Measurements from ENCODE around the gene RAP2A.

Gene RAP2A

DNA sequence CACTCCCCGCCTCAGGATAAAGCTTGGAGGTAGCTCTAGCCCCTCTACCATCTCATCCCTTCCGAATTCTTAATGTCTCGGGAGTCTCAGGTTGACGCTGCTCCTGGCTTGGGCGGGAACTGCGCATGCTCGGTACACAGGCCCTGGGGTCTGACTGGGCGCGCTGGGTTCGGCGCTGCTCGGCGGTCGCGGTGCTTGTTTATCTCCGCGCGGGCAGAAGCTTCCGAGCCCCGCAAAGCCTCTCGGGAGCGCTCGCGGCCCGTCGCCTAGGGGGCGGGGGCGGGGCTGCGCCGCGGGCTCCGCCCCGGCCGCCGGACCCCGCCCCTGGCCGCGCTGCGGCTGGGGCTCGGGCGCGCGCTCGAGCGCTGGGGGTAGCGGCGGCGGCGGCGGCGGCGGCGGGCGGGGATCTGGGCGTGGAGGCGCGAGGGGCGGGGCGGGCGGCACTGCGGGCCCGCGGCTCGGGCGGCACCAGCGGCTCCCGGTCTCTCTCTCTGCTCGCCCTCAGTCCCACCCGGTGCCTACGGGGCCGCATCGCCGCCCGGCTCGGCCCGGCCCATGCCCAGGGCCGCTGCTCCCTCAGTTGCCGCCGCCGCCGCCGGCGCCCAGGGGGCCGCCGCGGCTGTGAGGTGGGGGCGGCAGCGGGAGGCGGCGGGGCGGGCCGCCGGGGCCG is at the start of gene RAP2A:
Gene RAP2A, plus strand, starts transcription at position 443 of the 670 bp plus-strand sequence. CDS start 302 bp downstream, outside the sequence.
- peak; percentile 84 for DNase-seq

DNA sequence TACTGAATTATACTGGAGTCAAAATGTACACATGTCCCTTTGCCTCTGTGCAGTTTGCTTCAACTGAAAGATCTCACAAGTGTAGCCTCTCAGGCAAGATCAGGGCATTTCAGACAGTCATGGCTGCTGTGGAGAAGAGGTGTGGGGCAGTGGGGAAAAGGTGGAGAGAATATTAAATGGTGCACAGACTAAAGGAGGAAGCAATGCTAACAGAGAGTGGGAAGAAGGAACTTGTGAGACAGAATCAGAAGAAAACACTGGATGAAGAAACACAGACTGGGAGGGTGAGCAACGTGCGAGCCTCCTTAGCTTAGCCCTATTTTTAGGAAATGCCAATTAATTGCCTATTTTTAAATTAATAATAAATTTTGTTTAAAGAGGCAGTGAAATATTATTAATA is 49.6 kb upstream of the RAP2A start:
- no peak for DNase-seq

DNA sequence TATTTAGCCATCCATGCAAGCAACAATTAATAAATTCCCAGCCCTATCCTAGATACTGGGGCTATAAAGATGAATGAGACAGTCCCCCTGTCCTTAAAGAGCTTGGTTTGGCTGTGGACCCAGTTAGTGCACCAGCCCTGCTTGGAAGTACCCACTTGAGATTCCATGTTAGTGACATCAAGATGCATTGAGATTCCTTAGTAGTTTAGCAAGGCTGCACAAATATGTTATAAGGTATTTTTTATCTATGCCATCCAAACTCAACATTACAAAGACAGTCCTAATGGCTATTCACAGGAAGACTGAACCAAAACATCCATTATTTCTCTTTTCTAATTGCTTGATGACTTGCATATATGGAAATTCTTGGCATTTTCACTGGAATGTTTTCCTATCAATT is 48.8 kb upstream of the RAP2A start:
- DNase-seq, result no peak

DNA sequence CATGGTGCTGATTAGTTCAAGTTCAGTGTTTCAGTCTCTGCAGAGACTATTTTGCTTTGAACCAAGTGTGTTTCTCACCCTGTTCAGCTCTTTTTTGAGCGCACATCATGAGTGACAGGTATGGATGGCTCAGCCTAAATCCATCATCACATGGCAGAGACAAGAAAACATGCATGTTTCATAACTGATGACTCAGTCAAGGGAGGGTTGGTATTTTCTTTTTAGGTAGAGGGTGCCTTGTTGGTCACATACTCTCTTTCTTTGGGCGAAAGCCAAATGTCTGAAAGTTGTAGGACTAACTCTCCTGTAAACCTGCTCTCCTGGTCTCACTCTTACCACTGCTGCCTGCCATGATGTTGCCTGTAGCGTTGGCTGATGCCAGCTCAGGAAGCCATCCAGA is 48.1 kb upstream of the RAP2A start:
- DNase-seq, result no peak

DNA sequence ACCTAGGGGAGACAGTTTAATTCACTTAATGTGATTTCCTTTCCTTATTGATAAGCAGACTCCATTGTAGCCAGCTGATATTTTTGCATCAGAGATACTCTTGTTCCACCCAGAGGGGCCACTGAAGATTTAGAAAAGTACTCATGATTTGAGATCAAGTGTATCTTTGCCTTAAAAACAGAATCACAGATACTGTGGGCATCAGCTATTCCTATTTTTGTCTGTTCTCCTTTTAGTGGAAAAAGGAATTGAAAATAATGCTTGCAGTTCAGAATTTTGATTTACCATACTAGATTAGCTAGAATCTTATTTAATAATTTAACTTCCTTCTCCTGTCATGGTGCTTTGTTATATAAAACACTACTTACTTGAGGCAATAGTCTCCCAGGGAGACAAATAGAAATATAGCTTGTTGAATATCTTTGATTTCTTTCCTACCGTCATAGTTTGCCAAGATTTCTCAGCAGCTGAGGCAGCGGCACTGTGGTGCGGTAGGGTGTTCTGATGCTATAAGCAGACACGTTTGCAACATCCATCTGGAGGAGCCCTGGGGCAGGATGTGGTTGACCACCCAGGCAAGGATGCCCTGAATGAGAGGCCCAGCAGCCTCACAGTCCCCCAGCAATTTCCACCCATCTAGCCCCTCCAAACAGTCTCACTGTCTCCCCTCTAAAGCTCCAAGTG is 47.0 kb upstream of the RAP2A start:
- DNase-seq, result no peak

DNA sequence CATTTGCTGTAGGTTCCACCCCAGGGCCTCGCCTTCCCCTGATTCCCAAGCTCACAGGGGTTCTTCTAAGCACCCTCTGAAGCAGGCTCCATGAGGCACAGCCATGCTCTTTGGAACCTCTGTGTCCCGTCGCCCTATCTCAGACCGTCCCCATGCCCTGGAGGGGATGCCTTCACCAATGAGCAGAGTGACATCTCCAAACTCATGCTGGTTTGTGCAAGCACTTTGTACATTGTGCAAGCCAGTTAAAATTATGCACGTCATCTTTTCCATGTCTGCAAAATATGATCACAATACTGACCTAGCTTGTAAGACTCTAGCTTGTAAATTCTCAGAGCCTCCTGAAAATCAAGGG is 46.5 kb upstream of the RAP2A start:
- DNase-seq, result no peak

DNA sequence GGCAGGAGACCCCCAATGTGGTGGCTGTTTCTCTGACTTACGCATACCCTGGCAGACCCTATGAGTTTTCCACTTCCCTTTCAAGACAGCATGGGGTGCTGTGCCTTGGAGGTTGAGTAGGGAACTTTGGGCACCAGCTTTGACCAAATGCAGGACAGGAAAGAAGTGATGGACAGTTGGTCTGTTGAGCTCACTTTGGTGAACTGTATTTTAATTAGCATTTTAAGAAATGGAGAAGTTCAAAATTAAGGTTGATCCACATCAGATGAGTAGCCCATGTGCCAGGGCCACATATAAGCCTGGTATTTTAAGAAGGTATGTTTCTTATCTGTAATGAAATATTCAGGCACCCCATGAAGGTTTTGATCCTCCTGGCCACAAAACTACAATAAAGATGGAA is 46.1 kb upstream of the RAP2A start:
- DNase-seq, result no peak

DNA sequence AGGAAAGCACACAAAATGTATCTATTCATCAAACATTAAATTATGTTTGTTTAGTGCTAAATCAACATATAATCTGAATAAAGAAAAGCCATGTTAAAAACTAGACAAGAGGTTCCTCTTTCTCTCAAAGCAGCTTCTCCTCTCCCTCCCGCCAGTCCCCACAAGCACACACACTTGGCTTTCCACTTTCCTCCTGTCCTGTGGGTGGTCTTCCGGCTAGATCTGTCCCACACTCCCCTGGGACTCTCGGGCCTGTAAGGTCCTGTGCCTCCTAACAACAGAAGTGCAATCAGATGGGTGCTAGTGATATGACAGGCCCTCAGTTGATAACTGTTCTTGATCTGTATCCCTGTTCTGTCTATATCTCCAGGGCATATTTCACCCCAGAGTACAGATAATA is 45.6 kb upstream of the RAP2A start:
- no peak for DNase-seq

DNA sequence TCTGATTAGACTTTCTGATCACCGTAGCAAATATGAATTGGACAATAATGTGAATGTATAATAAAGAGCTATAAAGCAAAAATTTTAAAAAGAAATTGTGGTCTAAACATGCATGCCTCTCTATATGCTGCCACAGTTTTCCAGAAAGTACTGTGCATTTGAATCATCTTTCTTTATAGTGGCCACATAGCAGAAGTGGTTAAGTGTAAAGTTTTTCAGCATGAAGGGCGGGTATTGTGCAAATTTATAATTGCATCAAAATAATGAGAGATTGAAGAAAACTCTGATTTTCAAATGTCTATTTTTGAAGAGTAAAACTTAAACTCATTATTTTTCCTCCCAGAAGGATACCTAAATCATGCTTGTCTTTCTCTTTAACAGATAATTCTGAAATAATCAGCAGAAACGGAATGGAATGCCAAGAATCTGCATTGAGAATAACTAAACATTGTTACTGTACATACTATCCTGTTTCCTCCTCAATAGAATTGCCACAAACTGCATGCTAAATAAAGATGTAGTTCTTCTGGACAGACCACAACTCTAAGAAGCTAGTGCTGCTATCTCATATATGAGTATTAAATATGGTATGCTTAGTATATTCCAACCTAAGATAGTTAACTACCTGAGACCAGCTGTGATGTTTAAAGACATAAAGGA is 42.9 kb upstream of the RAP2A start:
- DNase-seq, result no peak

DNA sequence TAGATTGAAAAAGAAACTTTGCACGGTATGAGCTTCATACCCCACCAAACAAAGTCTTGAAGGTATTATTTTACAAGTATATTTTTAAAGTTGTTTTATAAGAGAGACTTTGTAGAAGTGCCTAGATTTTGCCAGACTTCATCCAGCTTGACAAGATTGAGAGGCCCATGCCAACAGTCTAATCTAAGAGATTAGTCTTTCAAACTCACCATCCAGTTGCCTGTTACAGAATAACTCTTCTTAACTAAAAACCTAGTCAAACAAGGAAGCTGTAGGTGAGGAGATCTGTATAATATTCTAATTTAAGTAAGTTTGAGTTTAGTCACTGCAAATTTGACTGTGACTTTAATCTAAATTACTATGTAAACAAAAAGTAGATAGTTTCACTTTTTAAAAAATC is 41.9 kb upstream of the RAP2A start:
- no peak for DNase-seq

DNA sequence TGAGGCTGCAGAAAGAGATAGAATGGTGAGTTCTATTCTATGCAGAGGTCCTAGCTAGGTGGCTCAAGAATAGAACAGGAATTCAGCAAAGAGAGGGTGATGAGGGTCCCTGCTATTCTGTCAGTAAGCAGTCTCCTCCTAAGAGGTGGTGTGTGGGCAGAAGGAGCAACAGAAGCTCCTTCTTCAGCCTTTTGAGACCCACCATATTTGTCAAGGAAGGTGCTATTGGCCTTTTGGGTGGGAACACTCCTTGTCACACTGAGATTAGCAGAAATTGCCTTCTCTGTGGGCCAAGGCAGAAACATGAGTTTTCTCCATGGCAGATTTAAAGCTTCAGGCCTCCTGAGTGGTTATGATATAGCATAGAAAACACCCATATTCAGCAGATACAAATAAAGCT is 39.4 kb upstream of the RAP2A start:
- DNase-seq, result no peak

DNA sequence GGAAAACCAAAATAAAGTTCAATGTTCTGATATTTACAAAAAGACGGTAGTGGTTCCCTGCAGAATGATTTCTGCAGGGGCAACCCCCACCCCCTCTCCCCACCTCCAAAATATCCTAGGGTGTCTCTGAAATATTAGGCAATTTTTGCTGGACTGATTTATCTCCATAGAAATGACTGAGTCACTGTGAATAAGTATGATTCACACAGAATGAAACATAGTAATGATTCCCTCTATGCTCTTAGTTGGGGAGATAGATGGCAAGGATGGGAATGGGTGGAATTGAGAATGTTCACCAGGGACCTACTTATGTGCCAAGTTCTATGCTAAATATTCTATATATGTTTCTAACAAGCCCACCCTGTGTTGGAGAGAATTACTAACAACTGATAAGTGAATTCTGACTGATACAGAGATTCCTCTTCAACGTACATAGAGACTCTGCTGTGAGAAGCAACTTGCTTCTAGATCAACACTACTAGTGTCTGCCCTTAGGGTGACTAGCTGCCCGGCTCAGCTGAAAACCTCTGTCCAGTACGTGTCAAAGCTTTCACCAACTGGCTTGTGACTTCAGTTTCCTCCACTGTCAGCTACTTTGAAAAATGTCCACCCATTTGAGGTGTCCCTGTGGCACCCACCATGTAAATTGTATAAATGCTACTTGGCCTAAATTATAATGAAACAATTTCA is 38.4 kb upstream of the RAP2A start:
- DNase-seq, result no peak

DNA sequence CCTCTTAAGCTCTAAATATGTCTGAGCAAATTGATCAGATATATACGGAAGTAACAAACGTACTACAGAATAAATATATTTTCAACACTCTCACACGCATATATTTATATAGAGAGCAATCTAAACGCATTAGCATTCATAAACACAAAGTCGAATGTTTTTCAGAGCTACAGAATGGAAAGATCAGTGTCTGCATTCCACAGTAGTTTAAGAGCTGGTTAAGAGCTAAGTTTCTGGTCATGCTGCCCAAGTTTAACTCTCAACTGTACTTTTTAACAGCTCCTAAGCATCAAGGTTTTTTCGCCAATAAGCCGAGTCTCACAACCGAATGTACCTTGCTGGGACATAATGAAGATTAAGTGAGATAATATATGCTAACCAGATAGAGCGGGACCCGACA is 36.7 kb upstream of the RAP2A start:
- no peak for DNase-seq

DNA sequence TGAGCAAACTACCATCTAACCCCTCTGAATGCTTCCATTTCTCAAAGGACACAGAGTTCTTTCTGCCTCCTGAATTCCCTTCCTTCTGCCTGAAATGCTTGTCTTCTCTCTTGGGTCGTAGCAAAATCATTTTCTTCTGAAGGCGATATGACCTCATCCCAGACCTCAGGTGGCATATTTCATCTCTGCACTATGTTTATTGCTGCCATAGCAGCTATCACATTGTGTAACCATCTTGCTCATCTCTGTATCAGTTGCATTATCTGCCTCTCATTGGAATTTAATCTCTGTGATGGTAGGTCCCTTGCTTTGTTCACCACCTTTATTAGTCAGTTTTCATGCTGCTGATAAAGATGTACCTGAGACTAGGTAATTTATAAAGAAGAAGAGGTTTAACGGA is 32.5 kb upstream of the RAP2A start:
- DNase-seq, result no peak

DNA sequence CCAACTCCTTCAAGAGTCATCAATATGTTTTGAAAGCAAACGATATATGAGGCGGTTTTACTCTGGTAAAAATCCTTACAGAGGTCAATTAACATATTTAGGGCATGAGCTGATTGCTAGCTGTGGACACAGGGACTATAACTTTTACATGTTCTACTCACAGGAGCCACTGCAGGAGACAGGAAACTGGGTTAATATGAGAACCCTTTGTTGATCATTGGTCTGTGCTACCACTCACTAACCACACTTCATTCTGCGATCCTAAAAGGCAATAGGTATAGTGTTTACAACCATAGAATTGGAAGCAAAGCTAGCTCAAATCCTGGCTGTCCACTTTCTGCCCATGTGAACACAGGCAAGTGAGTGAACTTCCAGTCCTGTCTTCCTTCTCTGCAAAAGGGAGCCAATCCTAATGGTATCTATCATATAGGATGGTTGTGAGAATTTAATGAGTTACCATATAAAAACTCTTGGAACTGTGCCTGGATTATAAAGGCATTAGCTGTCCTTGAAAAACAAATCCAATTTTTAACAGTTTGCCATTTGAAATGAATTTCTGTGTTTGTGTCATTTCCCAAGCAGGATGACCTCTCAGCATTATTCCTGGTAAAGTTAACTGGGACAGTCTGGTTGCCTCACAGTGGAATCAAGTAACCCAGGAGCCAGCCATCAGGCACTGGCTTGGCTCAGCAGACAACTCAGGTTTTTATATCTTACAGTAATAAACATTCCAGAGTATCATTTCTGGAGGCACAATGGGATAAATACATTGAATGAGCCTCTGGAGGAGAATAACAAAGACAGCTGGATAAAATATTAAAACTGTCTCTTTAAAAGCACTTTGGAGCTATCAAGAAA is 29.8 kb upstream of the RAP2A start:
- DNase-seq, result no peak

DNA sequence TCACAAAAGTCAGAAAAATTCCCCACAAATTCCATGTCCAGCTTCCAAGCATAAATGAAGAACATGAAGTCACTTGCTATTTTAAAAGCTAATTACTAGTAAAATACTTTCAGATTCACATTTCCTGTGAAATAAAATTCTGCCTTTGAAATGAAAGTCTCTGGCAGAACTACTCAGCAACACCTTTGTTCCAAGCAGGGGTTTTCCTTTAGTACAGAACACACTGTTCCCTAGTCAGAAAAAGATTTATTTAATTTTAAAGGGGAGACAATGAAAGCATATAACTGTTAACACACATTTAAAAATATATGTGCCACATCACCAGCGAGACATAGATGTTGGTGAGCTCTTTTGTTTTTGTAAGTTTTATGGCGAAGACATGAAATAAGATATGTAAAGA is 26.4 kb upstream of the RAP2A start:
- no peak for DNase-seq

DNA sequence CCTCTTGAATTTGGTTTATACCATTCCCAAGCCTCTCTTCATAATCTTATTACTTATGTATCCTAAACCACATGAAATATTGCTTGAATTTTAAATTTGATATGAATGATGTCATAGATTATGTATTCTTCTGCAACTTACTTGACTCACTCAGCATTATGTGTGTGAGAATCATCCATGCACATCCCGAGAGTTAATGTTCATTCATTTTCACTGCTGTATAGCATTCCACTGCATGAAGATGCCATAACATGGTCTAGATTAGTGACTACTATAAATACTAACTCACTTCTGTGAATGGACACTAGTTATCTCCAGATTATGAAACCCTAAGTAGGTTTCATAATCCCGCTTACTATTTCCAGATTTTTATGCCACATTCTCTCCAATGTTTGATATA is 25.0 kb upstream of the RAP2A start:
- DNase-seq, result no peak

DNA sequence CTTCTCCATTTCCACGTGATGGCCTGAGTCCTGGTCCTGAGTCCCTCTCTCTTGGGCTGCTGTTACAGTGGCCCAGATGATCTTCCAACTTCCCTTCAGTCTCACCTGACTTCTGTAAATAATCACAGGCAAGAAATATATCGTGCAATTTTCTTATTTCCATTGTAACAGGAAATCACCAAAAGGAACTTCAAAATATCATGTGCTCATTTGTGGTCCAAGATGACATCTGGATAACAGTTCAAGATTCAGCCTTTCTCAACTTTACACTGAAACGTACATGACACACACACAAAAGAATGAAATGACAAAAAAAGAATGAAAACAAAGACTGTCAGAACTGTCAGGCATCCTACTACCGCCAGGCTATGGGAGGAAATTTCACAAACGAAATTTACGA is 22.0 kb upstream of the RAP2A start:
- DNase-seq, result no peak

DNA sequence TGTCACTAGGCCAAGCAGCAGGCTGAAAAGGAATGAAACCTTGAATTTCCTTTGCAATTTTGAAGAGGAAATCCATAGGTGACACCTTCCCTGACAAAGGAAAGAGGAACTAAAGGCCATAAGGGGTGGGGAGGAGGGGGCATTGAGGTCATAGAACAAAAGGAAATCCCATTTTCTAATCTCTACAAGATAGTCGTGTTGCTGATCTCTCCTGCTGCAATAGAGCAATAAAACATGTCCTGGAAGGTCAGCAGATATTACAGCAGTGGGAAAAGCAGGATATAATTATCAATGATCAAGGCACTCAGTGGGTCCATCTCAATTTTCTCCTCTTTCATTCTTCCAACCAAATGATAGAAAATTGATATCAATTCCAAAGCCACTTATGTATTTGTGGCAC is 20.3 kb upstream of the RAP2A start:
- DNase-seq, result no peak

DNA sequence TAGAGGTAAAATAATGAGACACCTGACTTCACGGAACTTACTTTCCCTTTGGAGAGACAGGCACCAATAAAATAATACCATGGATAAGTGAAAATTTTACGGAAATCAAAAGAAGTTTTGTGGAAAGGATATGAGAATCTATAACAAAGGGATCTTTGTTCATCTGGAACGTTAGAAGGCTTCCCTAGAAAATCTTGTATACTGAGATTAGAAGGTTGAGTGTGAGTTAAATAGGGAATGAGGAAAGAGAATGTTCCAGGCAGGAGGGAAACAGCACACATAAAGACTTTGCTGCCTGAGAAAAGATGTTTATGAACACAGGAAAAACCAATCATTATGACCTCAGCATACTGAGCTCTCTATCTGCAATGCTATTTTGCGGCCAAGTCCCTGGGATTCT is 19.6 kb upstream of the RAP2A start:
- DNase-seq, result no peak

DNA sequence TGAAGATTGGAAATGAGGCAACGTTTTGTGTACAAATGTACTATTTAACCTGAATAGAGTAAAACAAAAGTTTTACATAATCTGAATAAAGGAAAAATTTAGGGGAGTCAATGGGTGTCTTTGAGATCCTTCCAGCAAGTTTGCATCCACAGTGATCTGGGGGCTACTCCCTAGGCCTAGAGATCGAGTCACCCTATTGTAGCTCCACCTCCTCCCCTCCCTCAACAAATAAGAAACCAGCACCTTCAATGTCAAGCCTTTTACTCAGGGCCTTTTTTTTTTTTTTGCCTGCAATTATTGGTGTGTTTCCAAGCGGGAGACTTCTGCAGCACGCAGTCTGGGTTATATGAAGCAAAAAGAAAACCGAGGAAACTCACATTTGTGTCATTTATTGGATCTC is 16.3 kb upstream of the RAP2A start:
- DNase-seq, result no peak

DNA sequence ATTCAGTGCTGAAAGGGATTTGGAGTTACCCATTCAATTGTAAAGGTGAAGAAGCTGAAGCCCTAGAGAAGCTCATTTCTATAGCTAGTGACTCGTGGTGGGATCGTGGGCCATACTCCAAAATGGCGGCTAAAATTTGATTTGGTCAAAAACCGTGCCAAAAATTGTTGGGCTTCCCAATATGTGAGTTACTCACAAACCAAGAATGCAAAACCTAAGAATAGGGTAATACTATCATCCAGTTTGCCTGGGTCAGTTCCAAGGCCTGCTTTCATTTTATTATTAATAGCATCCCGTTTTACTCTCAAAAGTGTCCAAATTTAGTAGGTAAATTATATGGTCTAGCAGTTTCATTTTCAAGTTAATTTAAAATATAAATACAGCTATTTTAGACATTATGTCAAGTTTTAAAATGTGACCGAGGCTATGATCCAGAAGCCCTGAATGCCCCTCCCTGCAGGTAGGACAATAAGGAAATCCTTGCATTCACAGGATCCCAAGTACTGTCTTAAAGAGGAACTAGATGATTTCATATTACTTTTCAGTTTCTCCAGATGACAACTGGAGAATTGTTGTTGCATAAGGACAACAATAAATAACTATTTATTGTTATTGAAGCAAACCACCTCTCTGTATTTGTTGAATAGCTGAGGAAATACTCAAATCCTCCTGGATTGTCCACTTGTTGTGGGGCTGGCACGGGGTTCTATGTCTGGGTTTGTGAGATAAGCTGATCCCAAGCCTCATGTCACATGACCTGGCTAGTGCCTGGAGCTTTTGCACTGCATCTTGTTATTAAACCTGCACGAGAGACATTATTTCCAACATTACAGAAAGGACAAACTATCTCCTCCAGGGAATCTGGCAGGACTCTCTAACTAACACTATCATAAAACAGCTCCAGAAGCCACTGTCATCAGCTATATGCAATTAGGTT is 11.6 kb upstream of the RAP2A start:
- no peak for DNase-seq
